NCI-H146 treated with DMSO at 0.1 percent for 48 hours (cell line): Measurements from ENCODE around the gene TCAP.

ENCODE experiments used
- DNase-seq: peaks from one replicate; lab custom pipeline; 2025; ENCODE audit not compliant: unreplicated experiment; lab: John Stamatoyannopoulos, UW

The TCAP gene

DNA sequence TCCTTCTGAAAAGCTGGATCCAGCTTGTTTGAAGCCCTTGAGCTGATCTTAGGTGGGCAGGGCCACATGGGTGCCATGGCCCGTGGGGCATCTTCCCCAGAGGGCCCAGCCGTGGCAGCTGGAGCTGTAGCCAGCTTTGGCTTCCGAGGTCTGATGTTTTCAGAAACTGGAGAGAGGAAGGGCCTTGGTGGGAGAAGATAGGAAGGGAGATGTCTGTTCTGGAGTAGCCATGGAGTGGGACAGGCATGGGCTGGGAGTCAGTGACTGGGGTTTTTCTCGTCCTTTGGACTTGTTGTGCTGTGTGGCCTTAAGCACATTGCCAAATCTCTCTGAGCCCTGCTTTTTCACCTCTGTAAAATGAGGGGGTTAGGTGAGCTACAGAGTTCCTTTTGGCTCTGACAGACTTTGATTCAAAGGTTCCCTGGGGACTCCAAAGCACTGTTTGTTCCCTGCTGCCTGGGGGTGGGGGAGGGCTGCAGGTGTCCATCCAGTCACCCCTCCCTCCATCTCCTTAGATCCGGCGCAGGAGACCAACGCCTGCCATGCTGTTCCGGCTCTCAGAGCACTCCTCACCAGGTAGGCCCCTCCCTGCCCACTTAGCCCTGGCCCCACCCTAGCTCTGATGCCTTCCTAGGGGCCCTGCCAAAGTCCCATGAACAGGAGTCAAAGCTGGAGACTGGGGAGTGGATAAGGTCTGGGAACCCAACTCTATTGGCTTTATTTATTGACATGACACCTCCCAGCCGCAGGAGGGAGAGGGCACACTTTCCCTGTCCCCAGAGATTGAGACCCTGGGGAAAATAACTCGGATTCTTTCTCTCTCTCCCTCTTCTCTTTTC, 36.3 kb upstream of the TCAP start:
- no peak for DNase-seq

DNA sequence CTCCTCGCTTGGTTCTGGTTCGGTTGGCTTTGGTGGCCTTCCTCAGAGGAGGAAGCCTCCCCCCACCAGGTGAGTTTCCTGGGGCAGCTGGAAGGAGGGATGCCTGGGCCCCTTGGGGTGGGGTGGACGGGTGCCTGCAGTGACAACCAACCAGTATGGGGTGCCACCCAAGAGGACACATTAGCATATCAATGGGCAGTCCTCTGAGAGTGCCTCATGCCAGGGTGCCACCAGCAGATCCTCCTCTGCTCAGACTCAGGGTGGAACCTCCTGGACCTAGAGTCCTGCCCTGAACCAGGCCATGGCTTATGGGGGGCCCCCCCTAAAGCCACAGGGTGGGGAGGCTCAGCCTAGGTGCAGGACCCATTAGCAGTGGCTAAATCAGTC, 35.7 kb upstream of the TCAP start:
- DNase-seq = no peak

DNA sequence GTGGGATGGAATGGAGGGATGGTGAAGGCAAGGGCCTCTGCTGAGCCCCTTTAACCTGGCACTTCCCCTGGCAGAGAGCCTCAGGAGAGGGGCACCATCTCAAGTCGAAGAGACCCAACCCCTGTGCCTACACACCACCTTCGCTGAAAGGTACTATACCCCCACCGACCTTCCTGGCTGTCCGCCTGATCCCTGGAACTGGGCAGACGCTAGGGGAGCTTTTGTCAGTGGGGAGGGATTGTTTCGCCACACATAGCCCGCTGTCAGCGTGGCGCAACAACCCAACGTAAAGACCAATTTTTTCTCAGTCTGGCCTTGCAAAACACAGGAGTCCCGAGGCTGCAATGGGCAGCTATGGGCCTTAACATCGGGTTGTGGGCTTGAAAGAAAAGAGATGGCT, 35.3 kb upstream of the TCAP start:
- no peak for DNase-seq

DNA sequence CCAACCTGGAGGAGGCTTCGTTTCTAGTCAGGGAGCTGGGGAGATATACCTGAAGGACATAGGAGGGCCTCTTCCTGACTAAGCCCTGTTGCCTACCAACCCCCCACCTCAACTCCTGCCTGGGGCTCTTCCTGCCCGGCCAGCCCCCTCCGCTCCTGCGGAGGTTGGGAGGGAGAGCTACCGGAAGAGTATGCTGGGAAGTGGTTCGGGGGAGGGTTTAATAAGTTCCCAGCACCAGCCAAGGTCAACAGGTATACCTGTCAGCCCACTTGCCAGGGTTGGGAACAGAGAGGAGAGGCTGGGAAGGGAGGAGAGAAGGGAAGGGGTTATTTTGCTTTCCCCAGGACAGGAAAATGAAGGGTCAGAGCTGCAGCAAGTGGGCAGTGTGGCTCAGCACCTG, 33.7 kb upstream of the TCAP start:
- DNase-seq = no peak

DNA sequence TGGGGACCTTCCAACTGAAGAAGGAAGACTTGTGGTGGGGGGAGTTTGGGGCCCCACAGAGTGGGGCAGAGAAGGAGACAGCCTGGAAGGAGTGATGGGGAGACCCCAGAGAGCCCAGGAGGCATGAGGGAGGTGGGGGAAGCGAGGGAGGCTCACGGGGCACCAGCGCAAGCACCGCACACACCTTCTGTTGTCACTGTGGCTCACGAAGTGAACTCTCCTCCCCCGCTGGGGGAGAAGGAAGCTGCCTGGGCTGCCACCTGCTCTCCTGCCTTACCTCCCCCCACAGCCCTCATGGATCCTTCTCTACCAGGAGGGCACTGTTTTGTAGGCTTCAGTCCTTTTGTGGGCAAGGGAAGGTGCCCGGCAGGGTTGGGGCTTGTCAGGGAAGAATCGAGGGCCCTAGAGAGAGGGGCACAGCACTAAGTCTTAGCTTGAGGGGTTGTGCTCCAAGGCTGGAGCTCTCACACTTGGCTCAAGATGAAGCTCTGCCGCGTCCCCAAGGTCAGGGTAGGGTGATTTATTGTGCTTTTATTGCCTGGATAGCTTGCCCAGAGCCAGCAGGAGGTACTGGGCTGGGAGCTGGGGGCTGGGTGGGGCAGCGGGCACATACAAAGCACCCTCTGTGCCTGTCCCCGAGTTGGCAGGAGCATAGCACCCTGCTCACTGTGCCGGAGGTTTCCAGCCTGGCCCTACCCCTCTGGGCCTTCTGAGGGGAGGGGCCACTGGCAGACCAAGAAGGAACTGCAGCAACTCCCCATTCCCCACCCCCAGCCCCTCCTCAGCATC, 32.8 kb upstream of the TCAP start:
- no peak for DNase-seq

DNA sequence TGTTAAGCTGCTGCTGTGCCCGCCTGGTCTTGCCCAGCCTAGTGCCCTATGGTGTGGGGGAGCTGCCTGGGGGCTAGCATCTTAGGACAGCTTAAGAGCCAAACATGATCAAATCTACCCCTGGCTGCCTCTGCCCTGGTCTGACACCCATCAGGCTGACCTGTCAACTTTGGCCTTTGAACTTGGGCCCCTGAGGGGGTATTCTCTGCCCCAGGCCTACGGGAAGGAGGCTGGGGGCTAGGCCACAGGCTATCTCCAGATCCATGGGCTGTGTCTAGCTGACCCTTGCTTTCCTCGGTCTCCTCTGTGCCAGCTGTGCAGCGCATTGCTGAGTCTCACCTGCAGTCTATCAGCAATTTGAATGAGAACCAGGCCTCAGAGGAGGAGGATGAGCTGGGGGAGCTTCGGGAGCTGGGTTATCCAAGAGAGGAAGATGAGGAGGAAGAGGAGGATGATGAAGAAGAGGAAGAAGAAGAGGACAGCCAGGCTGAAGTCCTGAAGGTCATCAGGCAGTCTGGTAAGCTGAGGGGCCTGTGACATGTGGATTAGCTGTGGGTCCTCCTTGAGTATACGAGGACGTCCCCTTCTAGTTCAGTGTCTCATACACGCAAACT, 31.5 kb upstream of the TCAP start:
- DNase-seq = no peak

DNA sequence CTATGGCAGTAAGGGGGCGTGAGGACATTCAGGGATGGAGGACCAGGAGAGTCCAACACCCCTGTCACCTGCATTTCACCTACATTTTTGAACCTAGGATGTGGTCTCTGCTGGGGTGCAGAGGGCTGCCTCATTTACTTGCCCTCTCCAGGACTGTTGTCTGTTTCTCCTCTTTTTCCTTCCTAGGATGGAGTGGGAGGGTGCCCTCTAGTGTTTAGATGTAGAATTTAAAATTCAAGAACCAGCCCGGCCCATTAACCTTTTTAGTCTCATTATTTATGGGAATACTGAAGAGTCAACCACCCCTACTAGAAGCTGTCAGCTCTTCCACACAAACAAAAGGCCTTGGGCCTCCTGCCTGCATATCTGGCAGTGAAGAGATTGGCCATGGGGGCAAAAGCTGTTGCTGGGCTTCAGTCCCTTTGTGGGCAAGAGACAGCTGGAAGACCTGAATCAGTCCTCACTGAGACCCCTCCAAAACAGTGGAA, 30.7 kb upstream of the TCAP start:
- peak; percentile 26 for DNase-seq

DNA sequence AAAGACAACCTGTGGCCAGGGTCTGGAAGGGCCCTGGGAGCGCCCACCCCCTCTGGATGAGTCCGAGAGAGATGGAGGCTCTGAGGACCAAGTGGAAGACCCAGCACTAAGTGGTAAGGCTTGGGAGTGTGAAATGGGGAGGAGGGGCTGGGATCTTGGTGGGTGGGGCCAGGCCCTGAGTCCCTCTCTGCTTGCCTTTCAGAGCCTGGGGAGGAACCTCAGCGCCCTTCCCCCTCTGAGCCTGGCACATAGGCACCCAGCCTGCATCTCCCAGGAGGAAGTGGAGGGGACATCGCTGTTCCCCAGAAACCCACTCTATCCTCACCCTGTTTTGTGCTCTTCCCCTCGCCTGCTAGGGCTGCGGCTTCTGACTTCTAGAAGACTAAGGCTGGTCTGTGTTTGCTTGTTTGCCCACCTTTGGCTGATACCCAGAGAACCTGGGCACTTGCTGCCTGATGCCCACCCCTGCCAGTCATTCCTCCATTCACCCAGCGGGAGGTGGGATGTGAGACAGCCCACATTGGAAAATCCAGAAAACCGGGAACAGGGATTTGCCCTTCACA, 29.5 kb upstream of the TCAP start:
- DNase-seq = no peak

DNA sequence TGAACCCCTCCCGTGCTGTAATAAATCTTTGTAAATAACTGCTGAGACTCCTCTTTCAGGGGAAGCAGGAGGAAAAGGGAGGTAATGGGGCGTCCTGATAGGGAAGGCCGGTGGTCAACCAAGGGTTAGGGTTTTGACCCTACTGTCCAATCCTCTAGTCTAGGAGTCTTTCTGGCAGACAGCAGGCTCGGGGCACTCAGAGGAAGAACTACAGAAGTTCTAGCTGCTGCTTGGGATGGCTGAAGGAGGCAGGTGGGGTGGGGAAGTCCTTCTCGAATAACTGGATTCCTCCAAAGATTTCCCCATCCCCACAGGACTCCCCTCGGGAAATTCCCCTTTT, 28.6 kb upstream of the TCAP start:
- no peak for DNase-seq

DNA sequence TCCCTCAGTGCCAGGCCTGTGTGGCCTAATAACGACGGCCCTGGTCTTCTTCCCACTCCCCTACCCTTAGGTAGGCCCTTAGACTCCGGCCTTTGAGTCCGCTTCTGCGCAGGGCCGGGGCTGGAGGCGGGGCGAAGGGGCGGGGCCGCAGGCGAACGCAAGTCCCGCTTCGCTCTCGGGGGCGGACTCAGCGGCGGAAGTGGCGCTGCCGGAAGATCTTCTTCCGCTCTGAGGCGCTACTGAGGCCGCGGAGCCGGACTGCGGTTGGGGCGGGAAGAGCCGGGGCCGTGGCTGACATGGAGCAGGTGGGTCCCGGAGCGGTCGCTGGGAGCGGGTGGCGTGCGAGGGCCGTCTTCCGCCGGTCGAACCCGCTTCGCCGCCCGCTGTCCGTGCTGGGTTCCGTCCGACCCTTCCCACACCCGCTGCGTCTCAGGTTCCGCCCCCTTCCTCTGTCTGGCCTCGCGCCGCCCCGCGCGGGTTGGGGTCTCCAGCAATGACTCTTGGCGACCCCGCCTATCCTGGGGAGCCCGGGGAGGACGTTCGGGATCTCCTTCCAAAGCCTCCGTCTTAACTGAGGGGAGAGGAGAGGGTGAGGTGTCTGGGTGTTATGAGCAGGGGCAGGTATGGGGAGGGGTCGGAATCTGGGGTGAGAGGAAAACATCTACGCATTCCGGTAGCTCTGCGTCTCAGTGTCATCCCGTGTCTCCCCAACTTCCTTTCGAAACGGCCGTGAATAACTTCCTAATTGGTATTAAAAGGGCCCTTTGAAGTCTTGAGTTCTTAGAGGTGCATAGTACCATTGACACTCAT, 28.0 kb upstream of the TCAP start, which contains the start of gene STARD3:
Gene STARD3 (plus strand): TSS at position 218 of the 810 bp plus-strand sequence. CDS start 16,388 bp downstream, outside the sequence.
- peak; percentile 29 for DNase-seq

DNA sequence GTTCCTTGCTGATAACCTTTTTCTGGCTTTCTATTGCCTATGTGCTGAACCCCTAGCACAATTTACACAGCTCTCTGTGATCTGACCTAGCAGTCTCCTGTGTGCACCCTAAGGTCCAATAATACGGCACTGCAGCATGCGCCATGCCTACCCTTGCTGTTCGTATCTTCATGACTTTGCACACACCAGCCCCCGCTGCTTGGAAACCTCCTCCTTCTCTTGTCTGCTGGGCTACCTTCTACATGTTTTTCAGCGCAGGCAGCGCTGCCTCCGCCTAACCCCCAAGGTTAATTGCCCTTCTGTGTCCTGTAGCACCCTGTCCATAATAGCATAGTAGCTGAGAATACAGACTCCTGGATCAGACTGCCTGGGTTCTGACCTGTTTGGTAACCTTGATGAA, 26.8 kb upstream of the TCAP start:
- DNase-seq = no peak

DNA sequence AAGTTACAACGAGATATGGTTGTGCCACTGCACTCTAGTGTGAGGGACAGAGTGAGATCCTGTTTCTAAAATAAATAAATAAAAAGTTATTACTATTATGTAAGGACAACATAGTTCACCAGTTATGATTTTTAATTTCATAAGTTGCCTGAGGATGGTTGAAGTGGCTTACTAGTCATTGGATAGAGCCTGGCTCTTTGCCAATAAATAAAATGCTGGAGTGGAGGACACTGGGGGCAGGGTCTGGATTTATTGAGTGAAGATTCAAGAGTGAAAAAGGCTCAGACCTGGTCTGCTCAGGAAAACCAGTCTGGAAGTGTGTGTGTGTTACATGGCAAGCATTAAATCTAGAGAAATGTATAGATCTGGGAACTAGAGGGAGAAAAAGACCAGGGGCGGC, 26.1 kb upstream of the TCAP start:
- no peak for DNase-seq

DNA sequence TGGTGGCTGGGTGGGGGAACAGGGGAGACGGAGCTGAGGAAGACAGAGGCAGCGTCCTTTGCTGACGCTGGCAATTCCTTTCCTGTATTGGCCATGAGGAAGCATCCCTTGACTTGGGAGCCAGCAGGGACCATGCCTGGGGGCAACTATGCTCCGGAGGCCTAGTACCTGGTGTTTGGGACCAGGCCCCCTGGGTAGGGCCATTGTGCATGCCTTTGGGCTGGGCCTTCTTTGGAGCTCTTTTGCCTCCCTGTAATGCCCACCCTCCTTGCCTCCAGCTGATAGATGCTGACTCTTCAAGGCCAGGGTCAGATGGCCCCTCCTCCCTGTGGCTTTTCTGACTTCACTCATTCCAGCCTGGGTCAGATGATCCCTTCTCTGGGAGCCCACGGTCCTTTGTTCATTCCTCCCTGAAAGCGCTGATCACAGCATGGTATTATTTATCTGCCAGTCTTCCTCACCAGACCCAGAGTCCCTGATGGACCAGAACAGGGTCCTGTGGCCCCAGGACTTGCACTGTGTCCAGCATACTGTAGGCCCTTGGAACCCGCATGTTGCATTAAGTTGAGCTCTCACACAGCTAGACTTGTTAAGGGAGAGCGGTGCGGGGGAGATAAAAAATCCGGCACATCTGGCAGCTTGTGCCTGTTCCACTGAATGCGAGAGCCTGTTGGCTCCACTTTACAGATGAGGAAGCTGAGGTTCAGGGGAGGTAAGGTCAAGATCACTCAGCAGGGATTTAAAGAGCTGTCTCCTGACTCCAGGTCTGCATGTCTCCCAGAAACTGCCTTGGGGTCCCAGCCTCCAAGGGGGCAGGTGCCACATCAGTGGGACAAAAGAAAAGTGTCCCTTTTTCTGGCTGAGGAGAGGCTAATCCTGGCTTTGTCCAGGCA, 25.3 kb upstream of the TCAP start:
- DNase-seq = no peak

DNA sequence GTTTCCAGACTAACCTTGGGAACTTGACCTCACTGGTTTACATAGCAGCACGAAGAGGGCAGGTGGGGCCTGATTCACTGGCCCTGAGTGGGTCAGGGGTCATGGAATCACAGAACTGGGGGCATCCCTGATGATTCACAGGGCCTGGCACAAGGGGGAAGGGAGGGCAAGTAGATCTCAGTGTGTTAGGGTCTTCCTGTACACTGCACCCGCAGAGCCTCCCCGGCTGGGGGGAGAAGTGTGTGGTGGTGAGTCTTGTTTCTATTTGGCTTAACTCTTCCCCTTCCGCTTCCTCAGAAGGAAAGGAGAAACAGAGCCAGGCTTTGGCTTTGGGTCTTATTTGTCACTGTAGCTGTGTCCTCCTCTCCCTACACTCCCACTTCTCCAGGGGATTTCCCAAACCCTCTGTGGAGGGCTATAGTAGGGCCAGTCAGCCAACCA, 24.5 kb upstream of the TCAP start:
- no peak for DNase-seq

DNA sequence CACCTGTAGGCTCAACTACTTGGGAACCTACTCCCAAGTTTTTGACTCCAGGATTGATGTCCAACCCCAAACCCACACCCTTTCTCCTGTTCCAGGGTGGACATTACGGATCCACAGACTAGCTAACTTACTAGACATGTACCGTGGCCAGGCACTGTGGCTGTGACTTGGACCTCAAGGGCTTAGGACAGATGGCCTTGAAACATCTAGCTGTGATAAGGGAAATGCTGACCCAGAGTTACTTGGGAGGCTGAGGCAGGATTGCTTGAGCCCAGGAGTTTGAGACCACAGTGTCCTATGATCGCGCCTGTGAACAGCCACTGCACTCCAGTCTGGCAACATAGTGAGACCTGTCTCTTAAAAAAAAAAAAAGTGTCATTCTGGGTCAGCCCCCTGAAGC, 24.1 kb upstream of the TCAP start:
- no peak for DNase-seq

DNA sequence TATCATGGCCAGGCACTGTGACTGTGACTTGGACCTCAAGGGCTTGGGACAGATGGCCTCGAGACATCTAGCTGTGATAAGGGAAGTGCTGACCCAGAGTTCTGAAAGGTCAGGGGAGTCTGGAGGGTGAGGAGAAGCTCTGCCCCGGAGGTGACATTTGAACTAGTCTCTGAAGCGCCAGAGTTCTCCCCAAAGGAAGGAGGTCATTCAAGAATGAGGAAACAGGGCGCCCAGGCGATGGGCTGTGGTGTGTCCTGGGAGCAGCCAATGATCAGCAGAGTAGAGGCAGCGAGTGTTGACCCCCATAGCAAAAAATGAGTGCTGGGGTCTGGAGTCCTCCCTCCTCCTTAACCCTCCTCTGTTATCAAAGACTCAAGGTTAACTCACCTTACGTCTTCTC, 23.3 kb upstream of the TCAP start:
- no peak for DNase-seq

DNA sequence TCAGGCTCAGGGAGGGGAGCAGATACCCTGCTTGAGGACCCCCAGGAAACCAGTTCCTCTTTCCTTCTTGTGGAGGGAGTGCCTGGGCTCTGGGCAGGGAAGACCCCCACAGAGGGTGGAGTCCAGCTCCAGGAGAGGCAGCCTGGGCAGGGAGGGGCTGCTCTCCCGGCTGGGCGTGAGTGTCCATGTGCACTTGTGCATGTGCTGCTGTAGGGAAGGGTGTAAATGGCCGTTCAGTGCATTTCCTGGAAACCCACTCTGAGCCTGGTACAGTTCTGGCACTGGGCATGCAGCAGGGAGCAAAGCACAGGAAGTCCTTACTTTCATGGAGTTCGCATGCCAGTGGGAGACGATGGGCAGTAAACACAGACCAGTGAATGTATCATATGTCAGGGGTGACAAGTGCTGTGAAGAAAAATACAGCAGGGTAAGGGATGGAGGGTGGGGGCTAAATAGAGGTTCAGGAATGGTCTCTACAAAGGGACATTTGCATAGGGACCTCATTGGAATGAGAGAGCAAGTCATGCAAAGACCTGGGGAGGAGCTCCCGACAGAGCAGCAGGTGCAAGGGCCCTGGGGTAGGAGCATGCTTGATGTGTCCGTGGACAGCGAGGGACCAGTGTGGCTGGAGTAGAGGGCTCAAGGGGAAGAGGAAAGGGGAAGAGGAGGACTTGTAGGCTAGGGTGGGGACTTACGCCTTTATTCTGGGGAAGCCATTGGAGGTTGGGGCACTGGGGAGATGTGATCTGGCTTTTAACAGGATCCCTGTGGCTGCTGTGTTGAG, 22.7 kb upstream of the TCAP start:
- DNase-seq = no peak

DNA sequence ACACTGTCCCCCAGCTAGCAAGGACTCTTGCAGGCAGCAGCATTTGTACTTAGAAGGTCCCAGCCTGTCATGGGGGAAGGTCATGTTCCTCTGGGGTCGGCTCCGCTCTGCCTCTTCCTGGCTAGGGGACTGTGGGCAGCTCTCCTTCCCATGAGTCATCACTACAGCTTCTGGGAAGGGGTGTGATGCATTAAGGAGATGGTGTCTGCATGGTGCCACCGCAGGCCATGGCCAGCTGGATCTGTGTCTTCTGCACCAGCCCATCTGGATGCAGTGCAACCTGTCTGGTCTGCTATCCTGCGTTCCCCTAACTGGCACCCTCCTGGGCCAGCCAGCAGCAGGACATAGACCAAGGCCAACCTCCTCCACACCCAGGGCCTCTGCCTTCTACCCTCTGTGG, 21.9 kb upstream of the TCAP start:
- no peak for DNase-seq

DNA sequence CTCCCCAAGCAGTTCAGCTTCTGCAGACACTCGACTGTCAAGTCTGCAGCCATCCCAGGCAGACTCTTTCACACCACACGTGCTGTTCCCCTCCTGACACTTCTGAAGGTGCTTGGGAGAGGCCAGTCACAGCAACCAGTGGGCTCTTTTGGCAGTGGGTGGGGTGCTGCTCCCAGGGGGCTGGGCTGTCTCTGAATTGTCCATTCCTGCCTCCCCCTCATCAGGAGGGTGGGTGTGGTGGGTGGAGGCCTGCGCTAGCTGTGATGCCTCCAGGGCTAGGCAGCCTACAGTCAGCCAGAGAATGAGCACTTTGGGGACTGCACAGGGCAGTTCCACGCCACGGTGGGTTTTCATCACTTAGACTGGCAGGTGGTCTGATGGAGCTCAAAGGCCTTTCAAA, 17.9 kb upstream of the TCAP start:
- DNase-seq = no peak
